NCI-H2227 (cell line): ENCODE results near the gene UGT1A3.
"Not testable (repeated sequence)": the region's sequence is repeated elsewhere in the genome, so short reads cannot be mapped to it uniquely, and the experiment has no call there.

Experiments used
- DNase-seq: peaks from one replicate; lab custom pipeline; 2025; ENCODE audit not compliant: unreplicated experiment; lab: John Stamatoyannopoulos, UW

Gene UGT1A3

DNA sequence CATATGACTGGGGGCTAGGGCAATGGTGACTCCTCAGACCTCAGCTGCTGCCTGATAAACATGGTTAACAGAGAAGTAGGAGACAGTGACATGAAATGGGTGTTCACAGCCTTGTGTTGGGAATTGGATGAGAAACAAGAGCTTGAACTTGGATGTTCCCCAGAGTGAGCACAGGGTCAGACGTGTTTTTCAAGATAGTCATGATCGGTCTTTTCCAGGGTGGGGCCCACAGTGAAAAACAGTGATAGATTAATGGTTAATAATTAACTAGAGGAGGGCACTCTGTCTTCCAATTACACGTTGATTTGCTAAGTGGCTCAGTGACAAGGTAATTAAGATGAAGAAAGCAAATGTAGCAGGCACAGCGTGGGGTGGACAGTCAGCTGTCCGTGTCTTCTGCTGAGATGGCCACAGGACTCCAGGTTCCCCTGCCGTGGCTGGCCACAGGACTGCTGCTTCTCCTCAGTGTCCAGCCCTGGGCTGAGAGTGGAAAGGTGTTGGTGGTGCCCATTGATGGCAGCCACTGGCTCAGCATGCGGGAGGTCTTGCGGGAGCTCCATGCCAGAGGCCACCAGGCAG is at the start of gene UGT1A3:
Gene UGT1A3 (plus strand): TSS at position 320 of the 579 bp plus-strand sequence. CDS start 85 bp downstream, at position 405.
- DNase-seq, result no peak

DNA sequence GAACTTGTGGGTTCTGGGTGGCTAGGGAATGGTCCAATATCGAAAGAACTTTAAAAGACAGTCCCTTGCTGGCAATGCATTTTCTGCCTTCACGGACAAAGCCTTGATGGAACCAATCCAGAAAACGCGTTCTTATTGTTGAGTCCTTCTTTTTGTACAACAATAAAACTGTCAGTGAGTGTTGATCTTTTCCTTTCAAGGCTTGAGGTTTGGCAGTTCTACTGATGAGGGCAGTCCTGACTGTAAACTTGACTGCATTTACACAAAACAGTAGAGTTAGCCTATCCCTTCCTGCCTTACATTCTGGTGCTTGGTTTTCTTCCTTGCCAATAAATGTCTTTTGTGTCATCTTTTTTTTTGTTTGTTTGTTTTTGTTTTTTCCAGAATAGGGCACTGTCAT is 49.6 kb upstream of the UGT1A3 start:
- DNase-seq, result no peak

DNA sequence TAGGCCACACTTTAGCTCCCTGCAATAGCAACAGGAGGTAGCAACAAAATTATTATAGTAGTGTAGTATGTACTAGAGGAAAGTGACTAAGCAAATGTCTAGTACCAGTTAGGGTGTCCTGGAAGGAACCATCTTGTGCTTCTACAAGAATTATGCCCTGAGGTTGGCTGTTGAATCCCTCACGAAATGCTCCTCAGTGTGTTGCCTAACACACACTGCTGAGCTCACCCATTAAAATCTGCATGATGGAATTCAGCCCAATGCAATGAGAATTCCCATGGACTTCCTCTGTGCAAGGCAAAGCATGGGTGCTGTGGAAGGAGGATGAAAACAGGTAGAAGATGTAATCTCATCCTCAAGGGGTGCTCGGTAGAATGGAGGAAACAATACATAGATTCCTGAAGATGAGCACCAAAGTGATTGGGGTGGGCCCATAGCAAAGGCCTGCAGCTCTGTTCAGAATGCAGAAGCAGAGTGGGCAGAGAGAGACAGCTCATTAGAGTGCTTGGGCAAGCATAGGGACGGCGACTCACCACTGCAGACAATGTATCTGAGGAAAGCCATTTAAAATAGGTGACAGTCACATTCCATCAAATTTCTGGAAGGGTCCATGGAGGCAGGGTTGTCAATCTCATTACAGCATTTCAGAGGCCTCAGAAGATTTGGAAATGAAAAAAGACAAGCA is 48.3 kb upstream of the UGT1A3 start:
- DNase-seq, result no peak

GRCh38 chr2:233681521-233682099 is 47.2 kb upstream of the UGT1A3 start, which contains the start of gene UGT1A7:
Gene UGT1A7, plus strand, starts transcription at chr2:233681901. Its CDS starts 37 bp downstream, at chr2:233681938.
- DNase-seq, result no peak

DNA sequence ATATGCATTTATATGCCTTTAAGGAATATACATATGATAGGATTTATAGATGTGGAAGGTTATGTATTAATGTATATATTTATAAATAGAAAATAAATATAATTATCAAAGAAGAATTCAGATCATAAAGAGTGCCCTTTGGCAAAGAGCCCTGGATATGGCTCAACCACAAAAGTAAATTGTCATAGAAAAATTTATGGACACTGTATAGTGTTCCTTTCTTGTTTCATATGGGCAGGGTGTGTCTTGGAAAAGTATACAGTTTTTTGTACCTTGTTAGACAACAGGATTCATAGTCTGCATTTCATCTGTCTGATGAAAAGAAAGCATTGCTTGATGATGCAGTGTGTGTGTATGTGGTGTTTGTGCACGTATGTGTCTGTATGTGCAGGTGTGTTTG is 44.2 kb upstream of the UGT1A3 start:
- DNase-seq, result no peak

- DNase-seq, result no peak
Observed at GRCh38 chr2:233686928-233687327, 41.9 kb upstream of the UGT1A3 start.

DNA sequence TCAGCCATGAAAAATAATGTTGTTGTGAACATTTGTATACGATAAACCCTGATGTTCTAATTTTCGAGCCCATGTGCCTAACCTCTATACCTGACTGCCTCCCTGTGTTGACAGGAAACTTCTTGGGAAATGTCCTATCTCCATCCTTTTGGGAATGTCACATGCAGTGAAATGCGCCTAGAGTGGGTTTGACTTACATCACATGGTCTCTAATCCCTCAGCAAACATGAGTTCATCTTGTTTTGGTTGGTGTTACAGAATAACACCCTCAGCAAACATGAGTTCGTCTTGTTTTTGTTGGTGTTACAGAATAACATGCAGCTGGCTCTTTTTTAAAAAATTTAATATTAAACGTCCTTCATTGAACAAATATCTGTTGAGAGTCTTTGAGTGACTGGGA is 40.5 kb upstream of the UGT1A3 start:
- no peak for DNase-seq

GRCh38 chr2:233689031-233689430 is 39.8 kb upstream of the UGT1A3 start:
- no peak for DNase-seq

DNA sequence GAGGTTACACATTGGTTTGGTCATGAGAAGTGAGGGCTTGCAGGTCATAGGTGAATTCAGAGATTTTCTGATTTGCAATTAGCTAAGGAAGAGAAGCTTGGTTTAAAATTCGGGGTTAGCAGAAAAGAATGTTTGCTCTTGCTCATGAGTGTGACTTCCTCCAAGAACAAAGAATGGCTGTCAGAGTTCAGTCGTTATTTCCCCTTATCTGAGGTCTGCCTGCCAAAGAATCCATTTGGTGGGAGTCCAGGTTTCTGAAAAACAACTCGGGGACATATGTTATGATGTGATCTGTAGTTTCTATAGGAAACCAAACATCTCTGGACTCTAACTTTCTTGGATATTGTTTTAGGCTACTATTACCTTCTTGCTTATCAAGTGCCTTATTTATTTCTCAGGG is 39.3 kb upstream of the UGT1A3 start:
- no peak for DNase-seq

DNA sequence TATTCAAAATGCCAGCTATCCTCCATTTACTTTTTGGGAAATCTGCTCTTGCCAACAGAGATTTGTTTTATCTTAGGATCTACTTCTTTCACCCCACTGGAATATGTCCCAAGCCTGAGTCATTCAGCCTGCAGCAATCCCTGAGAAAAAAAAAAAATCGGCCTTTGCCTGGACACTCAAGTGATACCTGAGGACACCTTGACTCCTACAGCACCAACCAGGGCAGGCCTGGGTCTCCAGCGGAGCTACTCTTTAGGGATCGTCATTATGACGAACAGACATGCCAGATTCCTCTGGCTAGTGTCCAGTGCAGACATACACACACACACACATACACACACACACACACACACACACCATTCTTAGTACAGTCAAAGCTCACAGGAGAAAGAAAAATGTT is 38.4 kb upstream of the UGT1A3 start:
- no peak for DNase-seq

- no peak for DNase-seq
Observed at GRCh38 chr2:233691443-233692433, 37.1 kb upstream of the UGT1A3 start.

GRCh38 chr2:233692648-233693047 is 36.2 kb upstream of the UGT1A3 start, which contains the start of gene UGT1A6:
Gene UGT1A6, plus strand, starts transcription at chr2:233692890. Its CDS starts 115 bp downstream, at chr2:233693005.
- DNase-seq, result no peak

DNA sequence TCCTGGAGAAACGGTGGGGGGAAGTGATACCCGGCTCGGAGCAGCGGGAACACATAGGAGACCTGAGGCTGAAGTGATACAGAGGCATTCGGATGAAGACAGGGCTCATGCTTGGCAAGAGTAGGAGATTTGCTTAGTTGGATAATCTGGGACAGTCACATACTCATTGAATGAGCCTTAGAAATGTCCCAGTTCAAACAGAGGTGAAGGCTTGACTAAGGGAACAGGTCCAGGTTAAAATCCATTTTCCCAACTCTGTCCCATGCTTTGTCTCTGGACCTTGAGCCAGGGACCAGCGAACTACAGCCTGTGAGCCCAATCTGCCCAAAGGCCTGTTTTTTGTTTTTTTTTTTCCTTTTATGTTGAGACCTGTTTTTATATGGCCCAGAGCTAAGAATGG is 34.9 kb upstream of the UGT1A3 start:
- DNase-seq, result no peak

- no peak for DNase-seq
Observed at GRCh38 chr2:233698740-233699139, 30.1 kb upstream of the UGT1A3 start.

- no peak for DNase-seq
Observed at GRCh38 chr2:233699424-233700027, 29.3 kb upstream of the UGT1A3 start.

- no peak for DNase-seq
Observed at GRCh38 chr2:233700028-233700635, 28.7 kb upstream of the UGT1A3 start.

DNA sequence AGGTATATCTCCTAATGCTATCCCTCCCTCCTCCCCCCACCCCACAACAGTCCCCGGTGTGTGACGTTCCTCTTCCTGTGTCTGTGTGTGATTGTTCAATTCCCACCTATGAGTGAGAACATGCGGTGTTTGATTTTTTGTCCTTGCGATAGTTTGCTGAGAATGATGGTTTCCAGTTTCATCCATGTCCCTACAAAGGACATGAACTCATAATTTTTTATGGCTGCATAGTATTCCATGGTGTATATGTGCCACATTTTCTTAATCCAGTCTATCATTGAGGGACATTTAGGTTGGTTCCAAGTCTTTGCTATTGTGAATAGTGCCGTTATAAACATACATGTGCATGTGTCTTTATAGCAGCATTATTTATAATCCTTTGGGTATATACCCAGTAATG is 28.0 kb upstream of the UGT1A3 start:
- DNase-seq, result not testable (repeated sequence)

GRCh38 chr2:233702238-233702637 is 26.6 kb upstream of the UGT1A3 start:
- no peak for DNase-seq

DNA sequence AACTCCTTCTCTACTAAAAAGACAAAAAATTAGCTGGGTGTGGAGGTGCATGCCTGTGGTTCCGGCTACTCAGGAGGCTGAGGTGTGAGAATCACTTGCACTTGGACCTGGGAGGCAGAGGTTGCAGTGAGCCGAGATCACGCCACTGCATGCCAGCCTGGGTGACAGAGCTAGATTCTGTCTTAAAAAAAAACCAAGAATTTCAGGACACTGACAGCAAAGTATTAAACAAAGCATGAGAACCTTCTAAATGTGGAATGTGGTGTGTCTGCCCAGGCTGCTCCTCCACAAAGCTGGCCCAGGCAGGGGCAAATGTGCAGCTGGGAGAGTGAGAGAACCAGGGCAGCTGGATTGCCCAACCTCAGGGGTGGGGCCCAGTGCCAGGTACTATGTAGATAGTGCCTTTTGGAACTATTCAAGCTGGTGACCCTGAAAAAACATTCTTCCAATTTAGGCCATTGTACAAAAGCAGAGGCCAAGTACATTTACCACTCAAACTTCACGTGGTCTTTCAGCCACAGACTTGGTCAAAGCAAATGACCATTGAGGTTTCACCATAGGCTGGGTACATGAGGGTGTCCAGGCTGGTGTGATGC is 22.8 kb upstream of the UGT1A3 start:
- no peak for DNase-seq

GRCh38 chr2:233706720-233707119 is 22.1 kb upstream of the UGT1A3 start:
- DNase-seq, result no peak
